ENCODE results near the gene ZFYVE28. TPM values are rescaled to one million over a fixed set of nuclear protein-coding genes. Genes with fewer than 3 reads are reported as not detected.

Gene ZFYVE28
- total and polyA plus RNA-seq, 2 of the 8 experiments (the other 6 are each of a cell fraction or from before 2014, with no cell fraction given): 1.7 to 4.9 TPM

DNA sequence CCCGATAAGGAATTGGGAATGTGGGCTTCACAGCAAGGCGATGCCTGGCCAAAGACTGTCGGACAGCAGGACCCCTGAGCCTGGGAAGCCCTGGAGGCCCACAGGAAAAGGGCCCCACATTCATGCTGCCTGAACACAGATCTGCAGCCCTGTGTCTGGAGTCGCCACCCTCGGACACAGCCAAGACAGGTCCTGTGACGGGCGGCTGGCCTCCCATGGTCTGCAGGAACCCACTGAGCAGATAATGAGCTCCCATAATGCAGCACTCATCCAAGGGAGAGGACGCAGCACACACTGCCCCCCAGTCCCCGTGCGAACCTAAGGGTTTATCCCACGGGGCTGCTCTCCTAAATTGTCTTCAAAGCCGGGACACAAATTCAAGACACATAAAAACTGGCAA lies 30.6 kb downstream of the ZFYVE28 start:
- DNase-seq (ENCODE audit: low read depth in 1 of 2, low spot score in 2 of 2): no peak
- no peak overlapping the region for H3K27ac ChIP-seq (ENCODE audit: low read depth, low read length)
- H3K14ac ChIP-seq (ENCODE audit: insufficient read length): no peak overlapping the region
- no peak overlapping the region for H3K23ac ChIP-seq (ENCODE audit: insufficient read length)
- no peak overlapping the region for H2BK20ac ChIP-seq (ENCODE audit: low read length)
- FAIRE-seq: no peak
- no peak overlapping the region for H3K9ac ChIP-seq (replicated peaks in 1 of 4; ENCODE audit: extremely low read depth in 1 of 4, low read depth in 3 of 4, low read length in 3 of 4)
- no peak overlapping the region for H4K91ac ChIP-seq (replicated peaks; ENCODE audit: insufficient read length, low read length)
- H3K79me1 ChIP-seq (ENCODE audit: low read depth, low read length): no peaks in the 10 kb centered on the region; the same call in 1 of the 2 replicates
- no peak overlapping the region for H3K4ac ChIP-seq (replicated peaks; ENCODE audit: insufficient read length, low read depth, low read length)
- H3K4me1 ChIP-seq (replicated peaks in 1 of 4; ENCODE audit: control insufficient read depth in 3 of 4, insufficient read depth in 4 of 4, low read length in 3 of 4): peaks cover 0 to 18% (median 4%) of the 10 kb centered on the region in 4 experiments; a peak in 5 of 7 replicates
- no peak overlapping the region for H3K4me2 ChIP-seq (ENCODE audit: insufficient read depth in 1 of 2, low read depth in 2 of 2, low read length in 2 of 2)
- H2BK12ac ChIP-seq (ENCODE audit: low read depth, low read length): no peak overlapping the region
- no peak overlapping the region for H4K5ac ChIP-seq (ENCODE audit: insufficient read length, low read depth, low read length)
- no peak overlapping the region for H3K56ac ChIP-seq (replicated peaks; ENCODE audit: insufficient read length, low read depth, low read length)
- no peaks in the 10 kb centered on the region for H3K27me3 ChIP-seq (replicated peaks in 1 of 4; ENCODE audit: control insufficient read depth in 3 of 4, extremely low read depth in 1 of 4, insufficient read depth in 3 of 4, low read length in 3 of 4)
- H2BK15ac ChIP-seq (ENCODE audit: low read length): no peak overlapping the region
- H3K9me3 ChIP-seq (ENCODE audit: insufficient read depth in 2 of 2, low read depth in 1 of 2, low read length in 1 of 2): no peaks in the 10 kb centered on the region
- H3K18ac ChIP-seq (ENCODE audit: extremely low read depth, low read length): no peak overlapping the region
- H2AK5ac ChIP-seq (ENCODE audit: low read depth, low read length): no peak overlapping the region
- no peak overlapping the region for H4K8ac ChIP-seq (ENCODE audit: extremely low read depth, insufficient read depth, low read length)
- H2BK120ac ChIP-seq (replicated peaks; ENCODE audit: low read depth, low read length): no peak overlapping the region
- no peak overlapping the region for H3K4me3 ChIP-seq (ENCODE audit: extremely low read depth in 1 of 4, insufficient read depth in 2 of 4, low read depth in 3 of 4, low read length in 4 of 4)
- H3K23me2 ChIP-seq (ENCODE audit: low read depth, low read length): peaks cover 2% of the 10 kb centered on the region; the same call in 1 of the 2 replicates
- H3K36me3 ChIP-seq (ENCODE audit: control insufficient read depth in 2 of 4, insufficient read depth in 4 of 4, low read length in 3 of 4): no peaks in the 10 kb centered on the region
- no peak overlapping the region for H2AFZ ChIP-seq (ENCODE audit: low read length)
- 93% methylated on average over 12 of the region's 12 CpGs; no CpG with 5 or more reads in 1 of the 2 experiments for WGBS, 2 experiments (ENCODE audit: extremely low coverage in 1 of 2, insufficient coverage in 1 of 2, insufficient read length in 1 of 2, insufficient replicate concordance in 2 of 2, low coverage in 1 of 2, low lambda C conversion rate in 2 of 2, missing lambda C conversion rate in 1 of 2)
- POLR2A ChIA-PET (ENCODE audit: partially characterized antibody): no interaction called here
- no peak for TF ChIP-seq RXRA (IDR thresholded peaks at IDR 0.05; ENCODE audit: insufficient read depth, low read depth, low read length)
- TF ChIP-seq EP300 (IDR thresholded peaks at IDR 0.05; ENCODE audit: borderline replicate concordance in 1 of 2, low read depth in 2 of 2, low read length in 2 of 2): no peak
- TF ChIP-seq POLR2AphosphoS5 (IDR thresholded peaks at IDR 0.05; ENCODE audit: low read depth, low read length): no peak
- no peak for TF ChIP-seq TEAD4 (IDR thresholded peaks at IDR 0.05; ENCODE audit: low read depth, low read length)
- no peak for TF ChIP-seq CTBP2 (IDR thresholded peaks at IDR 0.05; ENCODE audit: borderline replicate concordance, insufficient read depth, insufficient read length, low read length)
- no peak for TF ChIP-seq RNF2 (IDR thresholded peaks at IDR 0.05; ENCODE audit: borderline replicate concordance, low read depth, low read length, missing control alignments, poor library complexity, severe bottlenecking)
- H3K79me2 ChIP-seq (ENCODE audit: control insufficient read depth in 1 of 2, insufficient read depth in 2 of 2, low read length in 2 of 2): no peaks in the 10 kb centered on the region
- no peak overlapping the region for H2BK5ac ChIP-seq (ENCODE audit: low read depth, low read length)
- H4K20me1 ChIP-seq (replicated peaks in 1 of 2; ENCODE audit: control insufficient read depth in 1 of 2, insufficient read depth in 2 of 2, low read length in 2 of 2): no peaks in the 10 kb centered on the region
- CTCF ChIA-PET (ENCODE audit: partially characterized antibody): interaction anchor here (0.5 to 3.9 kb wide), 9 partner anchors 9 to 54 kb away, joined by 3 to 13 read pairs (median 4); no protein-coding TSS in a partner anchor

All from H1 (cell line).